ENCODE results near the gene APOBEC2. TPM values are rescaled to one million over a fixed set of nuclear protein-coding genes. Genes with fewer than 3 reads are reported as not detected.
"Not testable (repeated sequence)": the region's sequence is repeated elsewhere in the genome, so short reads cannot be mapped to it uniquely, and the experiment has no call there.

APOBEC2 gene
- 0.56 TPM in 1 of 2 replicates, not detected in the other for polyA plus RNA-seq (2014; cell fraction: cytosol; rRNA removed)
- polyA plus RNA-seq (2014; cell fraction: nucleus; rRNA removed), result 1.2 TPM in 1 of 2 replicates, not detected in the other

DNA sequence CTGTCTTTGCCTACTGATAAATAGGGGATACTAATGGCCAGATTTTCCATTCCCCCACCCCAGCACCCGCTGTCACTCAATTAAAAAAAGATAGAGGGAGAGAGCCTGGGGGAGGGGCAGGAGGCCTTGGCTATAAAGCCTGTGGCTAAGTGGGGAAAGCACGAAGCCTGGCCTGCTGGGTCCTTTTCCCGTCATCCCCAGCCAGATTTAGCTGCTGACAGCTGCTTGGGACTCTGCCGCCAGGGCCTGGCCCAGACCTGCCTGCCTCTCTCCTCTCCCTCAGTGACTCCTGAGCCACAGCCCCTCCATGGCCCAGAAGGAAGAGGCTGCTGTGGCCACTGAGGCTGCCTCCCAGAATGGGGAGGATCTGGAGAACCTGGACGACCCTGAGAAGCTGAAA is at the start of gene APOBEC2:
Gene APOBEC2 (plus strand): TSS at position 162 of the 400 bp plus-strand sequence. CDS start 146 bp downstream, at position 308.
- peak; percentile 39 for DNase-seq (ENCODE audit: low spot score)

DNA sequence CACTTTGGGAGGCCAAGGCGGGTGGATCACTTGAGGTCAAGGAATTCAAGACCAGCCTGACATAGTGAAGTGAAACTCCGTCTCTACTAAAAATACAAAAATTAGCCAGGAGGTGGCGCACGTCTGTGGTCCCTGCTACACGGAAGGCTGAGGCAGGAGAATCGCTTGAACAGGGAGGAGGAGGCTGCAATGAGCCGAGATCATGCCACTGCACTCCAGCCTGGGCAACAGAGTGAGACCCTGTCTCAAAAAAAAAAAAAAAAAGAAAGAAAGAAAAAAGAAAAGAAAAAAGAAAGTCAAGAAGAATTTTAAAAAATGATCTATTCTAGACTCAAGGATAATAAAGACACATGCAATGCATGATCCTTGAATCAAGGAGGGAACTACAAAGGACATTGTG is 46.8 kb upstream of the APOBEC2 start:
- peak; percentile 65 for DNase-seq (ENCODE audit: low spot score)

DNA sequence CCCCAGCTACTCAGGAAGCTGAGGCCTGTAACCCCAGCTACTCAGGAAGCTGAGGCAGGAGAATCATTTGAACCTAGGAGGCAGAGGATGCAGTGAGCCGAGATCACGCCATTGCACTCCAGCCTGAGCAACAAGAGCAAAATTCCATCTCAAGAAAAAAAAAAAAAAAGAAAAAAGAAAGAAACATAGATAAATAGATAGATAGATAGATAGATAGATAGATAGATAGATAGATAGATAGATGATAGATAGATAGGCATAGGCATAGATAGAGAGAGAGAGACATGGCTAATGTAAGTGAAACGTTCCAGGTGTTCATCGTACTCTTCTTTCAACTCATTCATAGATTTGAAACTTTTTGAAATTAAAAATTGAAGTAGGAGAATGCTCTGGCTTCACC is 46.0 kb upstream of the APOBEC2 start:
- not testable (repeated sequence) for DNase-seq (ENCODE audit: low spot score)

DNA sequence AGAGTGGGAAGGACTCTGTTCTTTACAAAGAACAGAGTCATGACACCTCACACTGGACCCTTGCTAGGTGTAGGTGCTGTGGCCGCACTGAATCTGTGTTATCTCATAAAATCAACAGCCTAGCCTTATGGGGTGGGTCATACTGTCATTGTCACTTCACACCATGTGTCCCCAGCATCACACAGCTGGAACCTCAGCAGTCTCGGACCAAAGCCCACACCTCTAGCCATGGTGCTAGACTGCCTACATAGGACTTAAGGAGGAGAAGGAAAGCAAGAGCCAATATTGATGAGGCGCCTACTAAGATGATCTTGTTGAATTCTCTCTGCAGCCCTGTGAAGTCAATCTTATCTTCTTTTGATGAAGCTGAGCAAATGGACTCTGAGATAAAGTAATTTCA is 45.0 kb upstream of the APOBEC2 start:
- no peak for DNase-seq (ENCODE audit: low spot score)

DNA sequence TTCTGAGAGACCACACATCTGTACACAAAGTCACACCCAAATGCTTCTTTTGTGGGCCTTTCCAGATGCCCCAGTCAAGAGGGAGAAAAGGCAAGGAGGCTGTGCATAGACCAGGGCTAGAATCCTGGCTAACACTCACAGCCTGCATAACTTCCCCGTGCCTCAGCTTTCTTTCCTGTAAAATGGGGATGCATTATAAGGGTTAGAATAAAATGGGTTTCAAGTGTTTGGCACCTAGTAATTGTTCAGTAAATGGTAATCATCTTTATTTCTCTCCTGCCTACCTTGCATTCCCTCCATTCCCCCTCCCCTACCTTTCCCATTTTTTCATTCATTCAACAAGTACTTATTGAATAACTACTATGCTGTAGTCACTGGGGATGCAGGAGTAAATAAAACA is 43.3 kb upstream of the APOBEC2 start:
- DNase-seq (ENCODE audit: low spot score), result no peak

DNA sequence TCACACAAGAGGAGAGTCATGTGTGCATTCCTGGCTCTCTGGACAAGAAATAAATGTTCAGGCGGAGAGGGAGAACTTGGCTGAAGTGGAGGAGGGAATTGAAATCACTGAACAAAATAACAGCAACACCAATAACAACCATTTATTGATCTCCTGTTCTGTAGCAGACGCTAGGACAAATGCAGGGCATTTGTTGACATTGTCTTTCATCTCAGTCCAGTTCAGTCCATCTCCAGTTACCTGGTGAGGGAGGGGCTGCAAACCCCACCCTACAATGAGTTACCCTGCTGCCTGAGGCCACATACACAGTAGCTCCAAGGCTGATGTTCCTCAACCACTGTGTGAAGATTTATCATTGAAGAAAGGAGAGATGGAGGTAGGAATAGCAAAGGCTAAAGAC is 41.3 kb upstream of the APOBEC2 start:
- DNase-seq (ENCODE audit: low spot score), result no peak

DNA sequence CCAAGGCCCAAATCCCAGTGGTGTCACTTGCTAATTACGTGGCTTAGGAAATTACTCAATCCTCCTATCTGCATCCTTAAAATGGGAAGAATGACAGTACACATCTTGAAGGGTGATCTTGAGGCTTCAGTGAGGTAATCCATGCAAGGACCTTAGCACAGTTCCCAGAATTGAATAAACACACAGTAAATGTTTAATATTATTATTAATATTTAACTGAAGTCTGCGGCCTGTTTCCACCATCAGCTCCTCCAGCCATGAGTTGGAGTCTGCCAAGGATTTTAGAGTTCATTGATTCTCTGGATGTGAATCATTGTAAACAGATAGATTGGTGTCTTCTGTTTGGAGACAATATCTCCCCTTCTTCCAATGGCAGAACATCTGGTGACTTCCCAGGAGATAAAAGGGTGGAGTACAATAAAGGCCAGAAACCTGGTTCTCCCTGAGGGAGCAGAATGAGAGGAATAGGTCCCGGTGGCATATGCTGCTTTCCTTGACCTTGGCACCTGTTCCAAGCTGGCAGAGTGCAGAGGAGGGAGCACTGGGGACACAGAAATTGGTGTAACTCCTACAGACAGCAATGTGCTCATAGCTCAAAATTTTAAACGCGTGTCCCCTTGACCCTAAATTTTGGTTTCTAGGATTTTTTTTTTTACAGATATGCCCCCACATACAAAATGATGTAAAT is 39.4 kb upstream of the APOBEC2 start:
- no peak for DNase-seq (ENCODE audit: low spot score)

DNA sequence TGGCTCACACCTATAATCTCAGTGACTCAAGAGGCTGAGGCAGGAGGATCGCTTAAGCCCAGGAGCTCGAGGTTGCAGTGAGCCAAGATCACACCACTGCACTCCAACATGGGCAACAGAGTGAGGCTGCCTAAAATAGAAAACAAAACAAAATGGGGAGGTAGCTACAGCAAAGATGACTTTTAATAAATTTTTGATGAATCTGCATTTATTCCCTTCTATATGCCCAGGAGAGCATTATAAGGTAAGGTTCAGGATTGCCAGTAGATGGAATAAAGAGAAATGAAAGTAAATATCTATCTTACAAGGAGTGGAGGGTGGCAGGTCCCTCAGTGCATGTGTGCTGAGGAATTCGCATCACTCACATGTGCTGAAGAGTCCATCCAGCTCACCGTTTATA is 38.2 kb upstream of the APOBEC2 start:
- no peak for DNase-seq (ENCODE audit: low spot score)

DNA sequence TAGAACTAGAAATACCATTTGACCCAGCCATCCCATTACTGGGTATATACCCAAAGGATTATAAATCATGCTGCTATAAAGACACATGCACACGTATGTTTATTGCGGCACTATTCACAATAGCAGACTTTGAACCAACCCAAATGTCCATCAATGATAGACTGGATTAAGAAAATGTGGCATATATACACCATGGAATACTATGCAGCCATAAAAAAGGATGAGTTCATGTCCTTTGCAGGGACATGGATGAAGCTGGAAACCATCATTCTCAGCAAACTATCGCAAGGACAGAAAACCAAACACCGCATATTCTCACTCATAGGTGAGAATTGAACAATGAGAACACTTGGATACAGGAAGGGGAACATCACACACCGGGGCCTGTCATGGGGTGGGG is 37.1 kb upstream of the APOBEC2 start:
- DNase-seq (ENCODE audit: low spot score), result not testable (repeated sequence)

DNA sequence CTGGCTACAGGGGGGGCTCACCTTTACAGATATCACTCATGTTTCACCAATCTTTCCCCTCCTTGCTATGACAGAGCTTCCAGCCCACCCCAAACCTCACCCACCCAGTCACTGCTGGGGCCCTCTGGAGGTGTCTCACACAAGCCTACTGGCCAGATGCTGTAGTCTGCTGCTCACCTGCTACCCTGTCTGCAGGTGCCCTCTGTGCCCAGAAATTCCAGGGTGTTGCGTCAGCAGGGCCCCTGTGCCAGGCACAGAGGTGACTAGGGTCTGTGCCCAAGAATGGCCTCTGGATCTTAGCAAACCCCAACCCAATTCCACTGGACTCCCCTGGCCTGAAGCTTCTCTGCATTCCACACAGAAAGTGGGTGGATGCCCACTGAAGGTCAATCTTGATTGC is 35.3 kb upstream of the APOBEC2 start:
- no peak for DNase-seq (ENCODE audit: low spot score)

DNA sequence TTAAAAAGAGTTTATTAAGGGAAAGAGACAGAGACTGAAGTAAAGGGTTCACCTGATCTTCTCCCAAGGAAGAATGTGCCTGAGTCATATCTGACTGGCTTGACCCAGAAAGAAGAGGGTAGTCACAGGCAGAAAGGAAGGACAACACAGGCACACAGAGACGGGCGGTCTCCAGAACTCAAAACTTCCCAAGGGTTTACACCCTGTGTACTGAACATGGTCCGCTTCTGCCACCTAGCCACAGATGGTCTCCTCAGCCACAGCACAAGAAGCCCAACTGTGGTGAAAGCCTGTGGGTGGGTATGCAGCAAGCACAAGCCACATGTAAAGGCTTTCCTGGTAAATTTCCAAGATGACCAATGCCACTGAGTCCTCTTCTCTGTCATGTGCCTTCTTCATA is 31.2 kb upstream of the APOBEC2 start:
- no peak for DNase-seq (ENCODE audit: low spot score)

DNA sequence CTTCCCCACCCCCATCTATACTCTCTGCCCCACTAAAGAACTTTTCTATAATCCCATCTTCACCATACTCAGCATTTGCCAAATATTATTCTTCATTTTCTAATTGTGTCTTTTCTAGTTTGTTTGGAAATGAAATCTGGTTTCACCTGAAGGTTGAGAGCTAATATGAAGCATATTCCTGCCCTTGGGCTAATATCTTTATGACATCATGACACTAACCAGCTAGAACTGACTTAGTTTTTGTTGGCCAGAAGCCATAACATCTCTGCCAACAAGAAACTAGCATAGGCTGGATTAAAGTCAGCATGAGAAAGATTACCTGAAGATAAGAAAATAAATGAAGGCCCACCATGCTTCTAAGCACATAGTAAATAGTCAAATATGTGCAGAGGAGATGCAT is 30.7 kb upstream of the APOBEC2 start:
- no peak for DNase-seq (ENCODE audit: low spot score)

DNA sequence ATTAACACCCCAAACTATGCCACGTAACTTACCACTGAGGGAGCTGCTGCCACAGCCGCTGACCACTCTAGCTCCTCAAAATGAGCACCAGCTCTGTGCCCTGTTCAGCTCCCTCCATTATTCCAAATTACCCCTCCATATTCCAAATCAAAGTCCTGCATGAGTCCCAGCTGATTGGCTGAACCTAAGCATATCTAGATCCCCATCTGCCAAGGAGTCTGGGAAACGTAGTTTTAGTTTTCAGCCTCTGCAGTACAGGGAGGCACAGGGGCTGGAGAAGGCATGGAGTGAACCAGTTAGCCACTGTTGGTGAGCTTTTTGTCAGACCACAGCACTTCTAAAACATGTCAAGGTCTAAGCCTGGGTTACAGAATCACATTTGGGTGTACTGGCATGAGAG is 29.9 kb upstream of the APOBEC2 start:
- DNase-seq (ENCODE audit: low spot score), result no peak

DNA sequence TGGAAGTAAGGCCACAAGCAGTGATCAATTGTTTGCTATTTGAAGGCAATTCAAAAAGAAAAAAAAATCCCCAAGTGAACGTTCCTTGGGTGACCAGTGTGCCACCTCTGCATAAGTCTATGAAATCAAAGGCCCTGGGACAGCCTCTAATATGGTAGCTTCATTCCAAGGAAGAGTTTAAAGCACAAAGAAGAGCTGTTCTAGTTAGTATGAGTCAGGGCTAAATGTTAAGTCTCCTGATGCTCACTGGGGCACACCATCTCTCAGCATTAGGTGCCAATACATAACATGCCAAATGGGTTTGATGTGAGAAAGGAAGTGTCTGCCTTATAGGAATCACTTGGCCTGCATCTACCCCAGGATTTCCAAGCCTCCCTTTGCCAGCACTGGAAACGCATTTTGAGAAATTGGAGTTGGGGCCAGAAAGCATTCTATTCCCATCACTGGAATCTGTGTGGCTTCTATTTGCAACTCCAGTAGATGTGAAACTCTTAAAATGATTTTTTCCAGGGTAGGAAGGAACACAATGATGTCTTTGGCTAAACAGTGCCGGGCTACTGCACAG is 27.0 kb upstream of the APOBEC2 start:
- DNase-seq (ENCODE audit: low spot score), result no peak

DNA sequence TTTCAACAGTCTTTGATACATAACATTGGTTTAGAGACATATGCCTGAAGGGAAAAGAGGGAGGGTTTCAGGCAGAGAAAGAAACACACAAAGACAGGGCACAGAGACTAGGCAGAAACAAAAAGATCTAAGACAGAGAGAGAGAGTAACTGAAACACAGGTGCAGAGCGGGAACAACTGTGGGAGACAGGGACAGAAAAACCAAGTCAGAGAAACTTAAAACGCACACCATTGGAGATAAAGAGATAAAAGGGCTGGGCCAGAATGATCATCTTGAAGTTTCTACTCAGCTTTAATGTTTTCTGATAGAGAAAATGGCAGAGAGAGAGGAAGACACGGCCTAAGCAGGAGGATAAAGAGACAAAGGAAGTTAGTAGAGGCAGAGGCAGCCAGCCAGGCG is 25.8 kb upstream of the APOBEC2 start:
- no peak for DNase-seq (ENCODE audit: low spot score)

DNA sequence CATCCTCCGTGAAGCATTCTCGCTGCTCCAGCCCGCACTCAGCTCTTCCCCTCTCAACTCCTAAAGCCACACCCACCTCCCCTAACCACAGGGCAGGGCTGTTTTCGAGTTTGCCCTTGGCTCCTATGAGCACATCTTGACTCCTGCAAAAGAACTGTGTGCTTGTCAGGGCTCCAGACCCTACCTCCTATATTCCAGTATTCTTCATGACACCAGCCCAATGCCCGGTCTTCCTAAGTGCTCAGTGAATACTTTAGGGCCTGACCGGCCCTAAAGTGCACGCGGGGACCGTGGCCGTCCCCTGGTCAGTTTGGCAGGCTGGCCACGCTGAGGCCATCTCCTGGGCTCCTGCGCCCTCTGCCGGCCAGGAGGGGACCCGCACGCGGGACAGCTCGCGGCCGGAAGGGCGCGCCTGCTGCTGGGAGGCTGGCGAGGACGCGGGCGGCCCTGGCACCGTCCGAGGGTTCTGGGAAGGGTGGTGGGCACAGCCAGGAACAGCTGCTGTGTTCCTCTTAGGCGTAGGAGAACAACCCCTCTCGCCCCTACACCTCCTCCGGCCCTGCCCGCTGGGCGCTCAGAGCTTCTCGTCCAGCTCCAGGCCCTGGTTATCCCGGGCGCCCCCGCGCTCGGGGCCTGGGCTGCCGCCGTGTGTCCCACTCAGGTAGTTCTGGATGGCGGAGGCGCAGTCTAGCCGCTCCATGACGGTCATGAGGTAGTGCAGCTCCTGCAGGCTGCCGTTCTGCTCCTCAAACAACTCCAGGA is 25.0 kb upstream of the APOBEC2 start:
- DNase-seq (ENCODE audit: low spot score), result peak; percentile 75

DNA sequence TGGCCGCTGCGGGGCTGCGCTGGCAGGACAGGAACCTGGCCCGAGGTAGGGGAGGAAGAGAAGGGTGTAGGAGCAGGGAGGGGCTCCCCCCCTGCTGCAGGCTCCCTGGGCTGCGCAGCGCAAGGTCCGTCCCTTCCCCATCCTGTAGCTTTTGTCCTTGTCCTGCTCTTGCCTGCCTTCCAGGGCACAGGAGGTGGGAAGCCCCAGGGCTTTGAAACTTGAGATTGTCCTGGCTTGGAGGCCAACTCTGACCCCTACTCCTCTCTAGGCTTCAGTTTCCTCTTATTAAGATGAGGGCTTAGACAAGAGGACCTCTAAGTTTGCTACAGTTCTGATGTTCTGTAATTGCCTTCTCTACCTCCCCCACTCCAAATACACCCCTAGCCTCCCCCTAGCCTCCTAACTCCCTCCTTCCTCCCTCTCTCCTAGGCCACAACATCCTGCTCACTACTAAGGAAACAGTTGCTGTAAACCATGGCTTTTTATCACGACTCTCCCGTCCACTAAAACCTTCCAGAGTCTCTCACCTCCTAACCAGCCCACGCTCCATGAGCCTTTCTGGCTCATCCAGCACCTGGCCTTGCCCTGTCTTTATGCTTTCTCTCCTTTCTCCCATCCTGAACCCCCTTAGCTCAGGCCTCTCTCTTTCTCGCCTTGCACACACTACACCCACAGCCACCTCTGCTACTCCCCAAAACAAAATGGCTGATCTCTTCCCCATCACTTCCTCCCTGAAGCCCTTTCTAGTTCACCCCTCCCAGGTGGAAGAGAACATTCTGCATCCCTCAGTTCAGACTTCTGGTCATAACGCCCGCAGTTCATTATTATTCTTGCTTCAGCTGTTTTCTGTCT is 24.2 kb upstream of the APOBEC2 start:
- DNase-seq (ENCODE audit: low spot score), result no peak

DNA sequence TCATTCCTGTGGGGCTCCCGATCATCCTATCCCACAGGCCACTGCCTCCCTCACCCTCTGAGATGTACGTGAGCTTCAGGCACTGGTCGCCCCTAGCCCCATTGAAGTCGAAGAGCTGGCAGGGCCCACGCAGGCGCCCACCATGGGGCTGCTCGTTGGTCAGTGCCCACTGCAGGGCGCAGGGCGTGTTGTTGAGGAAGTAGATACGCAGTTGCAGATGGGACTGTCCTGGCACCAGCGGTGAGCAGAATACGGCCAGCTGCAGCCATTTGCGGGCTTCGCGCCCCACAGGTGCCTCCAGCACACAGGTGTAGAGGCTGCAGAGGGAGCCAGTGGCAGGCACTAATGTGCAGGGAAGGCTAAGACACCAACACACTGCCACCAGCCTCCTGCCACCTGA is 20.2 kb upstream of the APOBEC2 start:
- DNase-seq (ENCODE audit: low spot score), result no peak

DNA sequence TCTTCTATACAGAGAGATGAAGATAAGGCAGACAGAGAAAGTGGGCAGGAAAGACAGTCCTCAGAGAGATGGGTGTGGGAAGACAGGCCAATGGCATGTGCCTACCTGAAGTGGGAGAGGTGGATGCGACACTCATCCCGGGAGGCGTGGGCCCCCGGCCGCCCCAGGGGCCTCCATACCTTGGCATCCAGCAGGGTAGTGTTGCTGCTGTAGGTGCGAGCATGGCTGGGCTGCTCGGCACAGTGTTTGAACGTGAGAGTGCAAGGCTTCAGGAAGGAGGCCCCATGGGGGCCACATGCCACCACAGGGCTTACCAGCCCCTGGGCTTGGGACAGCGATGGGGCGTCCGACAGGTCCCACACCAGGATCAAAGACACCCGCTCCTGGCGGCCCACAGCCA is 19.2 kb upstream of the APOBEC2 start:
- no peak for DNase-seq (ENCODE audit: low spot score)

DNA sequence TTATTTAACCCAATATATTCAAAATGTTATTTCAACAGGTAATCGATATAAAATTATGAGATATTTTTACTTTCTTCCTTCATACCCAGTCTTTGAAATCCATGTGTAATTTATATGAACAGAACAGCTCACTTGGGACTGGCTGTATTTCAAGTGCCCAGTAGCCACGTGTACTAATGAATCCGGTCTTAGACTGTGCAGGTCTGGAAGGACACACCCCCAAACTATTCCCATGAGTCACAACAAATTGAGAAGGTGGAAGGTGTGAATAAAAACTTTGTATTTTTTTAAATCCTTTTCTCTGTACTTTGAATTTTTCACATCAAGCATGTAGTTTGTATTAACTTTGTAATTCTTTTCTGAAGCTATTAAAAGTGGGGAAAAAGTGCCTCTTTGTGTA is 16.8 kb upstream of the APOBEC2 start:
- no peak for DNase-seq (ENCODE audit: low spot score)

DNA sequence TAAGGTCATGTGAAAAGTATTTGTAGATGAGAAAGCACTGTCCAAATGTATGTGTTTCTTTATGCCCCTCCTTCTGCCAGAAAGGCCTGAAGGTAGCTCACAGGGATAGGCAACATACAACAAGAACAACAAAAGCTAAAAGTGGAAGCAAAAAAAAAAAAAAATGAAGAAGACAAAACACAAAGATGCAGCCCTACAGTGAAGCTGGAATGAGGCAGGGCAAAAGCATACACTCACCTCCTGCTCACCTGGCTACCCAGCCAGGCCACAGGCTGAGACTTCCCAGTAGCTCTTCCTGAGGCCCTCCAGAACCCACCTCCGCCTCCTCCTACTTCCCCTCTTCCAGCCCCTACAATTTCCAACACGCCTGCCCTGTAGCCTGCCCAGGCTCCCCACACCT is 16.4 kb upstream of the APOBEC2 start:
- DNase-seq (ENCODE audit: low spot score), result no peak
